Retinal pigment epithelial cell (primary cell): ENCODE measurements around the gene LSM11.
"Not testable (repeated sequence)": the region's sequence is repeated elsewhere in the genome, so short reads cannot be mapped to it uniquely, and the experiment has no call there.

Source experiments
- DNase-seq: peaks from one replicate; pipeline ENCODE4 v3.0.0-alpha.2; 2010; ENCODE audit warnings: low read depth
- H3K4me3 ChIP-seq: 2 replicates; pipeline ENCODE4 v1.5.1; 2011; ENCODE audit warnings: mild to moderate bottlenecking, low read length, control low read depth, moderate library complexity
- CTCF ChIP-seq: conservative IDR thresholded peaks from 2 replicates; pipeline ENCODE4 v1.5.1; 2011; ENCODE audit warnings: low read depth, low read length, control low read depth, inconsistent platforms

Gene LSM11

GRCh38 chr5:157713830-157714595, 29.5 kb upstream of the LSM11 start:
- DNase-seq = no peak
- H3K4me3 ChIP-seq = no peak overlapping the region
- TF ChIP-seq CTCF = no peak

GRCh38 chr5:157714596-157714864, 29.0 kb upstream of the LSM11 start:
- no peak for DNase-seq
- no peak overlapping the region for H3K4me3 ChIP-seq
- no peak for TF ChIP-seq CTCF

GRCh38 chr5:157718519-157718918, 25.0 kb upstream of the LSM11 start:
- DNase-seq = no peak

GRCh38 chr5:157719245-157719644, 24.3 kb upstream of the LSM11 start:
- no peak for DNase-seq
- no peak overlapping the region for H3K4me3 ChIP-seq
- TF ChIP-seq CTCF = no peak

More at GRCh38 chr5:157718519-157718918, 25.0 kb upstream of the LSM11 start:
- no peak overlapping the region for H3K4me3 ChIP-seq
- peak; percentile 61 for TF ChIP-seq CTCF

GRCh38 chr5:157721159-157721558, 22.4 kb upstream of the LSM11 start:
- DNase-seq = no peak
- TF ChIP-seq CTCF = no peak
- no peak overlapping the region for H3K4me3 ChIP-seq

GRCh38 chr5:157722895-157723294, 20.6 kb upstream of the LSM11 start:
- not testable (repeated sequence) for DNase-seq

GRCh38 chr5:157726607-157727006, 16.9 kb upstream of the LSM11 start:
- not testable (repeated sequence) for H3K4me3 ChIP-seq, DNase-seq

More at GRCh38 chr5:157722895-157723294, 20.6 kb upstream of the LSM11 start:
- H3K4me3 ChIP-seq = not testable (repeated sequence)

- H3K4me3 ChIP-seq, DNase-seq: not testable (repeated sequence)
These were observed 15.7 kb upstream of the LSM11 start for GRCh38 chr5:157727858-157728257.

- no peak overlapping the region for H3K4me3 ChIP-seq
- TF ChIP-seq CTCF = no peak
- DNase-seq = no peak
These were observed 13.7 kb upstream of the LSM11 start for GRCh38 chr5:157729858-157730257.
